HepG2 (cell line): Measurements from ENCODE around the gene CADPS2. TPM values are rescaled to one million over a fixed set of nuclear protein-coding genes. Genes with fewer than 3 reads are reported as not detected.

Experiments
- ATAC-seq: fragments of 200-7000 bp; cut with Tn5 transposase; 3 replicates; pipeline ENCODE4 v1.9.1; 2020; ENCODE audit warnings: mild to moderate bottlenecking, moderate library complexity
- BruUV-seq: library from RNA; stranded (reverse); fragments of 400-500 nt; replicated peaks from 2 replicates; lab custom pipeline; 2021; lab: Mats Ljungman, UMichigan
- CTCF ChIA-PET: fragments of 300-600 bp; formaldehyde crosslinking; extraction: SDS; loops from one replicate; lab custom pipeline; 2021; ENCODE audit warnings: low total read pairs, inconsistent platforms, low intra/inter-chr PET ratio; lab: Yijun Ruan, JAX
- POLR2A ChIA-PET: fragments of 350-600 bp; sonication (Branson Sonifier 250); formaldehyde crosslinking; loops from one replicate; lab custom pipeline; 2020; ENCODE audit warnings: antibody characterized with exemption, inconsistent platforms; lab: Yijun Ruan, JAX
- DNase-seq: peaks from one replicate; pipeline ENCODE4 v3.0.0-alpha.2; 2015; ENCODE audit warnings: low spot score
- FAIRE-seq: peaks from 3 replicates; lab custom pipeline; 2011; peaks lifted over from hg19 to GRCh38; lab: Jason Lieb, UNC
- H2AFZ ChIP-seq: one replicate; pipeline ENCODE4 v1.6.1; 2011; ENCODE audit warnings: low read length, inconsistent platforms
- H3K27ac ChIP-seq: fragments of 300-600 bp; 3 replicates; pipeline ENCODE4 v1.8.0; 2011; ENCODE audit warnings: mixed run types, mild to moderate bottlenecking, mixed read lengths, low read length, inconsistent platforms; ENCODE audit not compliant: insufficient read depth; ENCODE audit errors: extremely low read length
- H3K27me3 ChIP-seq, 2 experiments: fragments of 200-600 bp in 1 of 2; 2 replicates in 1 of 2; 3 replicates in 1 of 2; pipeline versions ENCODE4 v1.6.0 to v1.8.0; 2011; ENCODE audit warnings: low read length in 2 of 2, mild to moderate bottlenecking in 2 of 2, moderate library complexity in 2 of 2, inconsistent platforms in 1 of 2; ENCODE audit not compliant: insufficient read depth in 2 of 2, control insufficient read depth in 1 of 2
- H3K36me3 ChIP-seq, 2 experiments: fragments of 200-600 bp in 1 of 2; replicated peaks in 1 of 2; 2 replicates in 1 of 2; 3 replicates in 1 of 2; pipeline versions ENCODE4 v1.5.1 to v1.8.0; 2011; ENCODE audit warnings: low read length in 2 of 2, inconsistent platforms in 1 of 2; ENCODE audit not compliant: insufficient read depth in 2 of 2, control insufficient read depth in 1 of 2
- H3K4me1 ChIP-seq: 2 replicates; pipeline ENCODE4 v1.5.1; 2012; ENCODE audit warnings: low read length, inconsistent platforms; ENCODE audit not compliant: insufficient read depth
- H3K4me2 ChIP-seq: 2 replicates; pipeline ENCODE4 v1.6.0; 2011; ENCODE audit warnings: low read depth, low read length, inconsistent platforms
- H3K4me3 ChIP-seq, 3 experiments: fragments of 200-600 bp in 1 of 3; sonication (generic), shearing (Covaris generic) in 1 of 3; replicated peaks in 1 of 3; 2 replicates each; pipeline ENCODE4 v1.5.1; 2011 to 2016; ENCODE audit warnings: low read length in 3 of 3, inconsistent platforms in 2 of 3, low read depth in 2 of 3, mild to moderate bottlenecking in 2 of 3, control low read depth in 1 of 3, mixed read lengths in 1 of 3; ENCODE audit not compliant: insufficient read depth in 1 of 3
- H3K79me2 ChIP-seq: one replicate; pipeline ENCODE4 v1.6.1; 2011; ENCODE audit warnings: low read length, inconsistent platforms; ENCODE audit not compliant: insufficient read depth
- H3K9ac ChIP-seq: 2 replicates; pipeline ENCODE4 v1.6.0; 2011; ENCODE audit warnings: mild to moderate bottlenecking, low read depth, low read length, inconsistent platforms; ENCODE audit not compliant: insufficient read depth
- H3K9me3 ChIP-seq: 2 replicates; pipeline ENCODE4 v1.5.1; 2012; ENCODE audit warnings: mild to moderate bottlenecking, low read length
- H4K20me1 ChIP-seq: 2 replicates; pipeline ENCODE4 v1.6.0; 2011; ENCODE audit warnings: inconsistent platforms, mild to moderate bottlenecking, low read length, moderate library complexity; ENCODE audit not compliant: insufficient read depth
- CEBPB ChIP-seq: IDR thresholded peaks from 2 replicates; pipeline ENCODE4 v1.6.1; 2011; ENCODE audit warnings: low read depth, low read length, improper control_type of control experiment, borderline replicate concordance
- MED1 ChIP-seq: sonication (generic); formaldehyde crosslinking; IDR thresholded peaks from 2 replicates; pipeline ENCODE4 v1.4.0; 2020; ENCODE audit warnings: missing genetic modification reagents
- MXD3 ChIP-seq: IDR thresholded peaks from 2 replicates; pipeline ENCODE4 v1.6.1; 2016; ENCODE audit warnings: mild to moderate bottlenecking, missing biosample characterization, missing genetic modification reagents
- NR0B2 ChIP-seq: sonication (generic); formaldehyde crosslinking; IDR thresholded peaks from 2 replicates; pipeline ENCODE4 v1.4.0; 2020; ENCODE audit warnings: mild to moderate bottlenecking, missing genetic modification reagents
- ZNF496 ChIP-seq: sonication (generic); formaldehyde crosslinking; IDR thresholded peaks from 2 replicates; pipeline ENCODE4 v1.8.1; 2023; ENCODE audit warnings: mild to moderate bottlenecking, moderate library complexity, missing genetic modification reagents; ENCODE audit not compliant: insufficient replicate concordance
- ZNF784 ChIP-seq: sonication (generic); formaldehyde crosslinking; IDR thresholded peaks from 2 replicates; pipeline ENCODE4 v1.5.1; 2020; ENCODE audit warnings: missing genetic modification reagents, mild to moderate bottlenecking, borderline replicate concordance
- ZNF800 ChIP-seq: sonication (generic); formaldehyde crosslinking; IDR thresholded peaks from 2 replicates; pipeline ENCODE4 v1.4.0; 2020; ENCODE audit warnings: missing genetic modification reagents
- WGBS: methylation state at CpG from one replicate; pipeline ENCODE4 v1.1.6; 2017; ENCODE audit warnings: low lambda C conversion rate; 5-methylcytosine and 5-hydroxymethylcytosine counted together
- in situ Hi-C: cut with HindIII; loops from 2 replicates; pipeline ENCODE4 v1.10.0; 2017; ENCODE audit warnings: low pct_unique_long_range_greater_than_20kb; ENCODE audit not compliant: extremely low pct_ligation_motif_present
- intact Hi-C: fragments of 100-400 bp; cut with micrococcal nuclease; formaldehyde crosslinking; loops from one replicate; pipeline ENCODE4 v1.10.0; 2022; ENCODE audit not compliant: unreplicated experiment
- polyA plus RNA-seq, 8 experiments: library from polyadenylated mRNA; depleted of rRNA in 3 of 8; stranded (reverse) in 7 of 8; unstranded in 1 of 8; fragments of >200 nt; fragmentation: Illumina TruSeq in 4 of 8; extraction: Trizol in 4 of 8; gene quantifications; 2 replicates each; pipeline versions ENCODE4 v1.2.1 to v1.2.3, GENCODE V29; 2011 to 2016; ENCODE audit warnings: low read depth in 4 of 8, missing spikeins in 1 of 8, mixed read lengths in 1 of 8; ENCODE audit not compliant: insufficient read depth in 1 of 8
- total RNA-seq, 5 experiments: library from RNA; depleted of rRNA; stranded (reverse); fragments of >200 nt; fragmentation: Illumina TruSeq; extraction: Trizol; gene quantifications; 2 replicates each; pipeline ENCODE4 v1.2.3, GENCODE V29; 2016; ENCODE audit warnings: low read depth in 1 of 5
- TF ChIP-seq, protein P1 (sequence below): sonication (generic); formaldehyde crosslinking; IDR thresholded peaks from 2 replicates; pipeline ENCODE4 v1.9.0; 2022; ENCODE audit warnings: low read depth, missing genetic modification reagents

The CADPS2 gene
- total and polyA plus RNA-seq, 2 of the 13 experiments (the other 11 are each of a cell fraction or from before 2014, with no cell fraction given), result 17.6 to 43.8 TPM

- TF ChIP-seq ZNF784 (CRISPR knock-in tag) (no peak), ZNF496 (CRISPR knock-in tag) (no peak), NR0B2 (CRISPR knock-in tag) (no peak), MXD3 (CRISPR knock-in tag) (no peak), CEBPB (peak; percentile 41; the same call in 1 of the 2 replicates), MED1 (CRISPR knock-in tag) (no peak), ZNF800 (CRISPR knock-in tag) (no peak)
- TF ChIP-seq, protein P1, sequence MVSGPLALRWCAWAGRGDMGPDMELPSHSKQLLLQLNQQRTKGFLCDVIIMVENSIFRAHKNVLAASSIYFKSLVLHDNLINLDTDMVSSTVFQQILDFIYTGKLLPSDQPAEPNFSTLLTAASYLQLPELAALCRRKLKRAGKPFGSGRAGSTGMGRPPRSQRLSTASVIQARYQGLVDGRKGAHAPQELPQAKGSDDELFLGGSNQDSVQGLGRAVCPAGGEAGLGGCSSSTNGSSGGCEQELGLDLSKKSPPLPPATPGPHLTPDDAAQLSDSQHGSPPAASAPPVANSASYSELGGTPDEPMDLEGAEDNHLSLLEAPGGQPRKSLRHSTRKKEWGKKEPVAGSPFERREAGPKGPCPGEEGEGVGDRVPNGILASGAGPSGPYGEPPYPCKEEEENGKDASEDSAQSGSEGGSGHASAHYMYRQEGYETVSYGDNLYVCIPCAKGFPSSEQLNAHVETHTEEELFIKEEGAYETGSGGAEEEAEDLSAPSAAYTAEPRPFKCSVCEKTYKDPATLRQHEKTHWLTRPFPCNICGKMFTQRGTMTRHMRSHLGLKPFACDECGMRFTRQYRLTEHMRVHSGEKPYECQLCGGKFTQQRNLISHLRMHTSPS (CRISPR knock-in tag), result no peak
- in situ Hi-C loops, result no loop called here
- Histone ChIP-seq H3K79me2 (no peaks in the 10 kb centered on the region), H3K4me2 (no peak overlapping the region), H3K36me3 (no peaks in the 10 kb centered on the region), H2AFZ (no peak overlapping the region), H4K20me1 (no peaks in the 10 kb centered on the region), H3K4me1 (no peaks in the 10 kb centered on the region), H3K27me3 (no peaks in the 10 kb centered on the region), H3K4me3 (no peak overlapping the region), H3K9ac (no peak overlapping the region), H3K9me3 (no peaks in the 10 kb centered on the region), H3K27ac (no peak overlapping the region)
- BruUV-seq, result no TSS peak
- ChIA-PET CTCF (no interaction called here), POLR2A (no interaction called here)
- DNase-seq (no peak), FAIRE-seq (no peak), ATAC-seq (no peak)
- WGBS, result 96% methylated on average over 3 of the region's 3 CpGs
- intact Hi-C loops, result no loop called here
Observed at GRCh38 chr7:122457325-122457724, 428.9 kb downstream of the CADPS2 start.
